Choroid plexus epithelial cell (primary cell): ENCODE data around the gene PIGH.

Experiments
- DNase-seq: peaks from one replicate; pipeline ENCODE4 v3.0.0-alpha.2; 2010; ENCODE audit warnings: low read depth
- H3K4me3 ChIP-seq: 2 replicates; pipeline ENCODE4 v1.5.1; 2011; ENCODE audit warnings: low read depth, mild to moderate bottlenecking, control low read depth, low read length, moderate library complexity
- TF ChIP-seq, protein P1 (sequence below): conservative IDR thresholded peaks from 2 replicates; pipeline ENCODE4 v1.5.1; 2011; ENCODE audit warnings: low read depth, mild to moderate bottlenecking, control low read depth, inconsistent platforms, low read length, moderate library complexity

Gene PIGH

DNA sequence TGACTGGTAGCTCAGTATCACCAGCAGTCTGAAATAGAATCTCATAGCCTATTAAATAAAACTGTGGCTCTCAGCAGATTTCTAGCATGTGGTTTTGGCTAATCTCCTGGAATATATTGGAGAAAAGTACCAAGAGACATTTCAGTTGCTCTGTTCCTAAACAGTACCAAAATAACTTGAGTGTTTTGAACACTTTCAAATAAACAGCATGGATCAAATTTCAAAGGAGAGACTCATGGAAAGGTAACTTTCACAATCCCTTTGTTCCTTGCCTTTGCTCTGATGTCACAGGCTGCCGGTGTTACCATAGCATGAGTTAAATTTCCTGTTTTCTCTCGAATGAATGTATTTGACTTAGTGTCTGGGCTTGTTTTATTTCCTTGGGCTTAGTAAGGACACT is 23.0 kb upstream of the PIGH start:
- DNase-seq = peak; percentile 63
- TF ChIP-seq, protein P1, sequence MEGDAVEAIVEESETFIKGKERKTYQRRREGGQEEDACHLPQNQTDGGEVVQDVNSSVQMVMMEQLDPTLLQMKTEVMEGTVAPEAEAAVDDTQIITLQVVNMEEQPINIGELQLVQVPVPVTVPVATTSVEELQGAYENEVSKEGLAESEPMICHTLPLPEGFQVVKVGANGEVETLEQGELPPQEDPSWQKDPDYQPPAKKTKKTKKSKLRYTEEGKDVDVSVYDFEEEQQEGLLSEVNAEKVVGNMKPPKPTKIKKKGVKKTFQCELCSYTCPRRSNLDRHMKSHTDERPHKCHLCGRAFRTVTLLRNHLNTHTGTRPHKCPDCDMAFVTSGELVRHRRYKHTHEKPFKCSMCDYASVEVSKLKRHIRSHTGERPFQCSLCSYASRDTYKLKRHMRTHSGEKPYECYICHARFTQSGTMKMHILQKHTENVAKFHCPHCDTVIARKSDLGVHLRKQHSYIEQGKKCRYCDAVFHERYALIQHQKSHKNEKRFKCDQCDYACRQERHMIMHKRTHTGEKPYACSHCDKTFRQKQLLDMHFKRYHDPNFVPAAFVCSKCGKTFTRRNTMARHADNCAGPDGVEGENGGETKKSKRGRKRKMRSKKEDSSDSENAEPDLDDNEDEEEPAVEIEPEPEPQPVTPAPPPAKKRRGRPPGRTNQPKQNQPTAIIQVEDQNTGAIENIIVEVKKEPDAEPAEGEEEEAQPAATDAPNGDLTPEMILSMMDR = no peak
- no peak overlapping the region for H3K4me3 ChIP-seq

DNA sequence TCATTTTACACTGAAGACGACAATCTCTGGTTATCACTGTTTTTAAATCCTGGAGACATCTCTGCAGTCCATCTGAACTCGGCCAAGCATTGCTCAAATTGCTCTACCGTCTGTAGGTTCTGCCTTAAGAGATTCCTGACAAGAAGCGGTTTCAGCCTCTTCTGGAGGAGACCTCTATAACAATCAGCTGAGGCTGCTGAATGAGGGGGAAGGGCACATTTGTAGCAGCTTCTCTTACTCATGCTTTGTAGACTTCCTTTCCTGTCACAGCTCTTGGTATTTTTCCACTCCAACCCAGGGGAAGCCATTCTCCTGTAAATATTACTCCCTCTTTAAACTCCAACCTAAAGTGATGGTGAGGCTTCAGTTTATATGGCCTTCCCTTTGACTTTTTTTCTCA is 22.6 kb upstream of the PIGH start:
- no peak overlapping the region for H3K4me3 ChIP-seq
- peak; percentile 93 for DNase-seq

DNA sequence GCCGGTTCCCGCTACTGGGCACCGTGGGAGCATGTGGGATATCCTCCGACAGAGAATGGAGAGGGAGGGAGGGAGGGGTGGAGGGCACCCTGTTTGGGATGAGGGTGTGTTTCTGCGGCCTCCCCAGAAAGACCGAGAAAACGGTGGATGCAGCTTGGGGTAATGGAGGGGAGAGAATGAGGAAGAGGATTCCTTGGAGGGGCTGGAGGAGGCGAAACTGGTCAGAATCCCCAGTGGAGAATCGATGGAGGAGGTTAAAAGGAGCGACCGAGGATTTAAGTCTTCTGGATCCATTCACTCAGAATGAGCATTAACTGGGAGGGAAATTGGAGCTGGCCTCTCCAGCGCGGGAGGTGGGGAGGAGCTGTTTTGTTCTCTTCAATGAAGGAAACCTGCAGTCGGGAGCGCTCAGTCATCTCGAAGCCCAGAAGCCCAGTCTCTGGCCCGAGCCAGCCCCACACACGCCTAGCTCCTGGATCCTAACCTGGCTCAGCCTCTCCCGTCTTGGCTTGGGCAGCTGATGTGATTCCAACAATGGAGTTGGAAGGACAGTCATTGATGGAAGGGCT is 20.2 kb upstream of the PIGH start:
- peak overlapping the region; percentile 66 for H3K4me3 ChIP-seq
- DNase-seq = peak; percentile 27
- TF ChIP-seq, protein P1 = no peak

More for the DNA sequence above, 22.6 kb upstream of the PIGH start:
- TF ChIP-seq, protein P1 = no peak

DNA sequence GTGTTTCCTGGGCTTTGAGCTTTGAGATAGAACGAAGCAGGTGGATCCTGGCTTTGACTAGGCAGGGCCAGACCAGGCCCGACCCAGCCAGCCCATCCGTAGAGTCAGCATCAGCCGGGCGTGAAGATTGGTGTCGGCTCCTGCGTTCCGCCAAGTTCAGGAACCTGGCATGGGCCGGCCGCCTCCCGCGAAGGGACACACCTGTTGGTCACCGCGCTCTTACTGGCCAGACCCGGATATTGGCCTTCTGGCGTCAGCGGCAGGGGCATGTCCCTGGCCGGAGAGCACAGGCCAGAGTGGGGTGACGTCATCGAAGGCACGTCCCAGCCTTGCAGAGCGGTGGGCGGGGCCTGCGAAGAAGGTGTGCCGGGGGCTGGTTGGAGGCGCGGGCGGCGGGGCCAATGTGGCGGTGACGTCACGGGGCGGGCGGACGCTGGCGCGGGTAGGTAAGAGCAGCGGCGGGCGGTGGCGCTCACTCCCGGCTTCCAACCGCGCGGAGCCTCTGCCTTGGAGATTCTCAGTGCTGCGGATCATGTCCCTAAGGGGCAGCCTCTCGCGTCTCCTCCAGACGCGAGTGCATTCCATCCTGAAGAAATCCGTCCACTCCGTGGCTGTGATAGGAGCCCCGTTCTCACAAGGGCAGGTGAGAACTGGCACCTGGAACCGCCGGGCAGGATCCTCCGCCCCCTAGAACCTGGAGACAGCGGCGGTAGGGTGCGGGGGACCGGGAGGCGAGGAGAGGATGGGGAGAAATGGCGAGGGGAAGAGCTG is 19.6 kb upstream of the PIGH start, which contains the start of gene ARG2:
ARG2 (plus strand) TSS at position 475 of the 771 bp plus-strand sequence; CDS start at position 533, 58 bp downstream.
- peak within 1 kb of the TSS; percentile 66 for H3K4me3 ChIP-seq
- DNase-seq = peak; percentile 90
- TF ChIP-seq, protein P1 = no peak

DNA sequence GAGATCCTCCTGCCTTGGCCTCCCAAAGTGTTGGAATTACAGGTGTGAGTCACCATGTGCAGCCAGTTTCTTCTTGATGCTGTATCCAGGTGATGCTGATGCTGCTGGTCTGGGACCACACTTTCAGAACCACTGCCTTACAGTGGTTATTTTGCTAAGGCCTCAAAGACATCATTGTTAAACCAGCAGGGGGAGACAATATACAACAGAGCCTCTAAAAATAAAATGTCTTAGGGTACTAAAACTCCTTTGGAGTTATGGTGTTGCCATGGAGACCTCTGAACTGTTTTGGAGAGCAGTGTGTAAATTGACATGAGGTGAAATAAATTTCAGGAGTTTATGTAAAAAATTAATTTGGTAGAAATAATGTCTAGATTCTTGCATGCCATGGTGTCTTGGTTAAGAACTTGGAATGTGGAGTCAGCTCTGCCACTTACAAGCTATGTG is 18.6 kb upstream of the PIGH start:
- DNase-seq = peak; percentile 91
- TF ChIP-seq, protein P1 = peak; percentile 74
- H3K4me3 ChIP-seq = no peak overlapping the region

DNA sequence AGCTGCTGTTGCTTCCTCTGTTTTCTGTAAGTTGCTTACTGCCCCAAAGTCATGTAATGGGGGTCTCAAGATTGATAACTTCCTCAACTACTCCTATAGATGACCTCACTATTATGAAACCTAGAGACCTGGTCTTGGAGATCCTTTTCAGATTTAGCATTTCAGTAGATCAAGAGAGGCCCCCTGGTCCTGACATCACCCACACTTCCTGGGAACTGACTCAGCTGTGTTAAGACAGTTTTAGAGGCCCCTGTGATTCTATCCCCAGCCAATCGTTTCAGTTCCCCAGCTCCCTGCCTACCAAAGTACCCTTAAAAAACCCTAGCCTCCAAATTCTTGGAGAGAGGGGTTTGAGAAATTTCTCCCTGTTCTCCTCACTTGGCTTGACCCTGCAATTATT is 10.4 kb upstream of the PIGH start:
- TF ChIP-seq, protein P1 = no peak
- H3K4me3 ChIP-seq = no peak overlapping the region
- DNase-seq = no peak
